Small intestine (tissue), 7 donors: Measurements from ENCODE around the gene PNMA6E. TPM values are rescaled to one million over a fixed set of nuclear protein-coding genes. Genes with fewer than 3 reads are reported as not detected.

Source experiments
- DNase-seq, 2 donors: peaks; one replicate each; pipeline versions ENCODE4 v3.0.0 to v3.0.0-alpha.2; 2013
- FAIRE-seq: peaks from 2 replicates; lab custom pipeline; 2012; peaks lifted over from hg19 to GRCh38; lab: Jason Lieb, UNC
- H3K27ac ChIP-seq, 3 donors: one replicate each; pipeline ENCODE4 v1.5.1; 2013; ENCODE audit warnings: low read length in 2 of 3, mild to moderate bottlenecking in 2 of 3, control low read depth in 1 of 3, inconsistent platforms in 1 of 3, low read depth in 1 of 3, moderate library complexity in 1 of 3
- H3K27me3 ChIP-seq, 3 donors: one replicate each; pipeline ENCODE4 v1.6.1; 2013; ENCODE audit warnings: low read length in 3 of 3, inconsistent platforms in 1 of 3; ENCODE audit not compliant: control insufficient read depth in 3 of 3, insufficient read depth in 3 of 3
- H3K36me3 ChIP-seq, 3 donors: one replicate each; pipeline ENCODE4 v1.6.1; 2013; ENCODE audit warnings: low read length in 3 of 3, inconsistent platforms in 1 of 3, low read depth in 1 of 3, mild to moderate bottlenecking in 1 of 3, moderate library complexity in 1 of 3; ENCODE audit not compliant: control insufficient read depth in 3 of 3, insufficient read depth in 2 of 3
- H3K4me1 ChIP-seq, 3 donors: one replicate each; pipeline ENCODE4 v1.6.1; 2013; ENCODE audit warnings: low read length in 2 of 3, inconsistent platforms in 1 of 3, low read depth in 1 of 3, mild to moderate bottlenecking in 1 of 3, moderate library complexity in 1 of 3; ENCODE audit not compliant: control insufficient read depth in 3 of 3, insufficient read depth in 2 of 3
- H3K4me3 ChIP-seq, 3 donors: one replicate each; pipeline ENCODE4 v1.5.1; 2013; ENCODE audit warnings: low read length in 3 of 3, control low read depth in 1 of 3, inconsistent platforms in 1 of 3, low read depth in 1 of 3, mild to moderate bottlenecking in 1 of 3, moderate library complexity in 1 of 3
- H3K9me3 ChIP-seq, 2 donors: one replicate each; pipeline ENCODE4 v1.6.1; 2013; ENCODE audit warnings: low read depth in 1 of 2, low read length in 1 of 2; ENCODE audit not compliant: control insufficient read depth in 2 of 2, insufficient read depth in 1 of 2
- WGBS, 3 donors: extraction: QIAGEN DNeasy Blood & Tissue Kit; methylation state at CpG; one replicate each; pipeline ENCODE4 v1.1.7; 2013; 5-methylcytosine and 5-hydroxymethylcytosine counted together
- polyA plus RNA-seq, 4 donors: library from polyadenylated mRNA; stranded (reverse) in 3 of 4; unstranded in 1 of 4; fragments of 200-250 nt in 3 of 4; fragments of 120-200 nt in 1 of 4; gene quantifications; one replicate each; pipeline versions ENCODE4 v1.2.1 to v1.2.3, GENCODE V29; 2013
- donor health status: healthy with polysubstance abuse.
- donor health status: control.
- donor health status: control.
- donor health status: Bipolar disorder and iron deficiency.
- donor health status: healthy.

The PNMA6E gene
- polyA plus RNA-seq, 4 donors = not detected

- no peak for FAIRE-seq
- H3K27ac ChIP-seq = peak overlapping the region in 2 of 3 donors; percentile 22 to 43
- H3K9me3 ChIP-seq = no peaks in the 10 kb centered on the region
- no peaks in the 10 kb centered on the region for H3K36me3 ChIP-seq
- no peaks in the 10 kb centered on the region for H3K27me3 ChIP-seq
- H3K4me3 ChIP-seq = no peak overlapping the region
- 37 to 49% (median 37%) methylated on average over 12 of the region's 12 CpGs for whole genome bisulfite sequencing, 3 donors
- peak in 1 of 2 donors; percentile 45 for DNase-seq
- no peaks in the 10 kb centered on the region for H3K4me1 ChIP-seq
These were observed 19.2 kb downstream of the PNMA6E start for GRCh38 chrX:153381684-153382532.

- FAIRE-seq = no peak
- no peak overlapping the region for H3K4me3 ChIP-seq
- no peaks in the 10 kb centered on the region for H3K27me3 ChIP-seq
- no peak for DNase-seq
- no peak overlapping the region for H3K27ac ChIP-seq
- no peaks in the 10 kb centered on the region for H3K9me3 ChIP-seq
- H3K36me3 ChIP-seq = no peaks in the 10 kb centered on the region
- WGBS, 3 donors = 77 to 86% (median 82%) methylated on average over 8 to 9 of the region's 9 CpGs
- no peaks in the 10 kb centered on the region for H3K4me1 ChIP-seq
These were observed 20.5 kb downstream of the PNMA6E start for GRCh38 chrX:153380691-153381090.

- FAIRE-seq = no peak
- H3K9me3 ChIP-seq = no peaks in the 10 kb centered on the region
- no peaks in the 10 kb centered on the region for H3K27me3 ChIP-seq
- no peaks in the 10 kb centered on the region for H3K36me3 ChIP-seq
- no peak overlapping the region for H3K27ac ChIP-seq
- no peaks in the 10 kb centered on the region for H3K4me1 ChIP-seq
- 56 to 77% (median 66%) methylated on average over 12 to 13 of the region's 13 CpGs for WGBS, 3 donors
- no peak for DNase-seq
- H3K4me3 ChIP-seq = no peak overlapping the region
These were observed 21.1 kb downstream of the PNMA6E start for GRCh38 chrX:153379971-153380581.

- Histone ChIP-seq H3K4me1 (no peaks in the 10 kb centered on the region), H3K27me3 (no peaks in the 10 kb centered on the region), H3K36me3 (no peaks in the 10 kb centered on the region), H3K4me3 (no peak overlapping the region), H3K9me3 (no peaks in the 10 kb centered on the region), H3K27ac (no peak overlapping the region)
- 69 to 86% (median 79%) methylated on average over 8 to 9 of the region's 9 CpGs for WGBS, 3 donors
- FAIRE-seq (no peak), DNase-seq (no peak)
These were observed 21.6 kb downstream of the PNMA6E start for GRCh38 chrX:153379508-153379907.

GRCh38 chrX:153378607-153379006, 22.5 kb downstream of the PNMA6E start:
- Histone ChIP-seq H3K9me3 (no peaks in the 10 kb centered on the region), H3K27ac (no peak overlapping the region), H3K4me1 (no peaks in the 10 kb centered on the region), H3K27me3 (no peaks in the 10 kb centered on the region), H3K4me3 (no peak overlapping the region), H3K36me3 (no peaks in the 10 kb centered on the region)
- no peak for DNase-seq
- 91 to 97% (median 92%) methylated on average over 4 of the region's 4 CpGs for WGBS, 3 donors
- FAIRE-seq = no peak

- no peak for DNase-seq
- no peak overlapping the region for H3K27ac ChIP-seq
- no peaks in the 10 kb centered on the region for H3K9me3 ChIP-seq
- no peak for FAIRE-seq
- no peaks in the 10 kb centered on the region for H3K36me3 ChIP-seq
- 81 to 94% (median 82%) methylated on average over 3 of the region's 3 CpGs for WGBS, 3 donors
- no peaks in the 10 kb centered on the region for H3K4me1 ChIP-seq
- H3K27me3 ChIP-seq = peaks cover 0 to 2% (median 0%) of the 10 kb centered on the region in 3 donors
- no peak overlapping the region for H3K4me3 ChIP-seq
These were observed 23.4 kb downstream of the PNMA6E start for GRCh38 chrX:153377727-153378126.

- no peaks in the 10 kb centered on the region for H3K4me1 ChIP-seq
- H3K27me3 ChIP-seq = peaks cover 0 to 2% (median 0%) of the 10 kb centered on the region in 3 donors
- WGBS, 3 donors = 75 to 86% (median 77%) methylated on average over 5 of the region's 5 CpGs
- no peak overlapping the region for H3K27ac ChIP-seq
- no peak for DNase-seq
- FAIRE-seq = no peak
- no peak overlapping the region for H3K4me3 ChIP-seq
- H3K9me3 ChIP-seq = no peaks in the 10 kb centered on the region
- H3K36me3 ChIP-seq = no peaks in the 10 kb centered on the region
These were observed 25.6 kb downstream of the PNMA6E start for GRCh38 chrX:153375571-153375970.

- WGBS, 3 donors = 60 to 63% (median 61%) methylated on average over 7 of the region's 7 CpGs
- DNase-seq = no peak
- no peak overlapping the region for H3K4me3 ChIP-seq
- H3K36me3 ChIP-seq = no peaks in the 10 kb centered on the region
- H3K4me1 ChIP-seq = no peaks in the 10 kb centered on the region
- peaks cover 0 to 2% (median 0%) of the 10 kb centered on the region in 3 donors for H3K27me3 ChIP-seq
- H3K27ac ChIP-seq = no peak overlapping the region
- no peak for FAIRE-seq
- H3K9me3 ChIP-seq = no peaks in the 10 kb centered on the region
These were observed 26.7 kb downstream of the PNMA6E start for GRCh38 chrX:153374426-153374825.
